T47D (cell line): ENCODE data around the gene MSL3.

Source experiments
- DNase-seq, 2 experiments: peaks; one replicate each; pipeline versions ENCODE4 v3.0.0 to v3.0.0-alpha.2; 2011 to 2012; ENCODE audit warnings: low read depth in 1 of 2, low spot score in 1 of 2
- JUND ChIP-seq: IDR thresholded peaks from 2 replicates; pipeline ENCODE4 v1.6.1; 2012; ENCODE audit warnings: low read depth
- in situ Hi-C: cut with HindIII; loops from 2 replicates; pipeline ENCODE4 v1.10.0; 2016; ENCODE audit warnings: low sequenced_read_pairs, low pct_unique_long_range_greater_than_20kb

The MSL3 gene

DNA sequence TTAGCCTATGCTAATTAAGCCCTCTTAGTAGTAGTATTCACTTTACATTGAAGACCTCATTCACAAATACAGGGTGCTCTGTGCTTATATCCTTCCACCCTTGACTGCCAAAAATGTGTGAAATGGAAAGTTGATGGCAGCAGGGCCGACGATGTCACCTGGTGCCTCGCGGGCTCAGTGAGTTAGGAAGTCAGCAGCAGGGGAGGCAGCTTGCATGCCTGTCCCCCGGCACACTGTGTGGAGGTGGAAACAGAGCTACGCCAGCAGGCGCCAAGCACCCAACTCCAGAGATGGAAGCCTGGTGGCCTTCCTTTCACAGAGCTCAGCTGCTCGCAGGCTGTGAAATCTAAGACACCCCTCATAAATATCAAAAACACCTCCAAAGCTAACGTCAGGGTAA lies 8.4 kb downstream of the MSL3 start:
- in situ Hi-C loops: no loop called here
- no peak for TF ChIP-seq JUND

DNA sequence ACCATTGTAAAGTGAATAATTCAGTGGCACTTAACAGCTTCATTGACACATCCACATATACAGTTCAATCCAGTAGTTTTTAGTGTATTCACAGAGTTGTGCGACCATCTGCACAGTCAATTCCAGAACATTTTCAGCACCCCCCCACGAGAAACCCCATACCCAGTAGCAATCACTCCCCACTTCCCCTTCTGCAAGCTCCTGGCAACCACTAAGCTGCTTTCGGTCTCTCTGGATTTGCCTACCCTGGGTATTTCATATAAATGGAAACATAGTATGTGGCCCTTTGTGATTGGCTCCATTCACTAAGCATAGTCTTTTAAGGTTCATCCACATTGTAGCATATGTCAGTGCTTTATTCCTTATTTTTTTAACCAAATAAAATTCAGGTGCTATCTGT lies 10.0 kb downstream of the MSL3 start:
- in situ Hi-C loops: no loop called here
- TF ChIP-seq JUND: no peak

More for the DNA sequence above, 8.4 kb downstream of the MSL3 start:
- no peak for DNase-seq

DNA sequence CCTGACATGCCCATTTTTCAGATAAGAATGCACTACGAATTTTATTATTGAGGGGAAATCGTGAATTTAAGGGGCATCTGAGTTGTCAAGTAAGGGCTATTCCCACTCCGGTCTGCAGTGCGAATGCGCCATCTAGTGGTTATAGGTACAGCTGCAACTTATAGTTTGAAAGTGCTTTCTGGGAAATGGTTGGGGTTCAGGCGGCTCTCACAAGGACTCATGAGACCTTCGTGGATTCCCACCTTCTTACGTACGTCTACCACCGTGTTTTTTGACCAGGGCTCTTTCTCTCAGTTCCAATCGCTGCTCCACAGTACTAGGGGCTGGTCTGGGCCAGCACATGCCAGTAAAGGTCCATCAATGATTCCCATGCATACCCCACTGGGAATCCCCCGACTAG lies 12.3 kb downstream of the MSL3 start:
- in situ Hi-C loops: no loop called here
- no peak for TF ChIP-seq JUND
- peak; percentile 26 to 63 for DNase-seq

More for the DNA sequence above, 10.0 kb downstream of the MSL3 start:
- no peak for DNase-seq

DNA sequence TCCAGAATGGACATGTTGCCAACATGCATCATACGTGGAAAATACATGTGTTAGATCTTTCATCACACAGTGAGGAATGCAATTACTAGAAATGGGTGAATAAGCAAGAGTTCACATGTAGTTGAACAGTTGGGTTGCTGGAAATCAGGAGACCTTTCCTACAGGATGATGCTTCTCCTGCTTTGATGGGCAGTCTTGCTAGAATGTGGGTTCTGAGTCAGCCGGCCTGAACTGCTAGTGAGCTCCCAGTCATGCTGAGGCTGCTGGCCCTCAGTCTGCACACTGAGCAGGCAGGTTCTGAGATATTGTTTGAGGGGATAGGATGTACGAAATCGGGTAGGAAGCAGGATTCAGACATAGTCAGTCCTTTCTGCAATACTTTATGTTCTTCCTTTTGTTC lies 20.2 kb downstream of the MSL3 start:
- in situ Hi-C loops: no loop called here
- DNase-seq: no peak
- no peak for TF ChIP-seq JUND

DNA sequence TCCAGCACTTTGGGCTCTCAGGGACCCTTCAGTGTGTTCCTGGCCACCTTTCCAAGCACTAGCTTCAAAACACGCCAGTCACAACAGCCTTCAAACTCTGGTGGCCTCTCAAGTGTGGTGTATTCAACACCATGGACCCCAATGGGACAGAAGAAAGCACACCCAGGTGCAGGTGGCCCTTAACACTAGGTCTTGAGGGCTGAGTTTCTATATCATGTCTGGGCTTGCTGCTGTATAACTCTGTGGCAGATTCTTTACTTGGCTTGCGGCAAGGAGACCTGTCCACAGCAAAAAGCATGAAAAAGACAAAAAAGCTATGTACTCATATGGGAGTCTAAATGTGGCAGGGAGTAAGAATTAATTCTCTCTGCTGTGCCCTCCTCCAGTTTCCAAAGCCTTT lies 23.1 kb downstream of the MSL3 start:
- in situ Hi-C loops: no loop called here
- no peak for TF ChIP-seq JUND
- no peak for DNase-seq

DNA sequence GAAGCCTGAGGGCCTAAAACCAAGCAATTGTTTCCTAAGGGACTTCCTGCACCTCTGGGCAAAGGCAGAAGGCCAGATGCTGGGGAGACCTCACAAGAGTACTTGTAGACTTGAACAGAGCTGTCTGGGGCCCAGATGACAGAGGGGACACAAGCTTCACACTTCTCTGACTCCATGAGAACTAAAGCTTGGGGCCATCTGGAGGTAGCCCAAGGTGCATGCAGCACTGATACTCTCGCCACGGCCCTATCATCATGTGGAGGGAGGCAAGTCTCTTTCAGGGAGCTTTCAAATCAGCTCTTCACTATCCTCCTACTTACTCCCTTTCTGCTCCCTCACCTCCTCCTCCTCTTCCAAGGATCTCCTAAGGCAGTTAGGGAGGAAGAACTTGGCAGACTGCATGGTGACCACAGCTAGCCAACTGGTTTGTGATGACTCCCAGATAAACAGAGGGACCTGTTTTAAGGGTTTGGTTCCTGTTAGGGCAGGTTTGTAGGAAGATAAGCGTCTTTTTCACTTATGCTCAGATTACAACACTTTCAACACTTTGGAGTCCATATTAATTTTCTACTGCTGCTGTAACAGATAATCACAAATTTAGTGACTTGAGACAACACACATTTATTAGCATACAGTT lies 23.8 kb downstream of the MSL3 start:
- in situ Hi-C loops: no loop called here
- peak in 1 of 2 experiments; percentile 46 for DNase-seq
- TF ChIP-seq JUND: no peak

DNA sequence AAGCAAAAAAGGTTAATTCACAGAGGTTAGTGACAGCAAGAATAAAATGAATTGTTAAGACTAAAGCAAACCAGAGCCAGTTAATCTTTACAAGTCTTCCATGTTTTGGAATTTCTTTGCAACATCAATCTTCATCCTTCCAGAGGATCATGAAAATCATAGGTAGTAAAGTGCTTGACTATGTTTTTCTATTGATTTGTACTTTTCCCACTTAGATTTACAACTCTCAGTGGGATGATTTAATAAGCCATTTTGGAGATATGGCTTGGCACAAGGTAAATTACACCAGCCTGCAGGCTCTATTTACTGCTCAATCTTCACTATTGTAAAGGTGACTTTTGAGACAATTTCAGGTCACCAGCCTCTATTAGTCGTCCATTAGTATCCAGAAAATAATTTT lies 26.5 kb downstream of the MSL3 start:
- no peak for TF ChIP-seq JUND
- DNase-seq: no peak
- in situ Hi-C loops: no loop called here

DNA sequence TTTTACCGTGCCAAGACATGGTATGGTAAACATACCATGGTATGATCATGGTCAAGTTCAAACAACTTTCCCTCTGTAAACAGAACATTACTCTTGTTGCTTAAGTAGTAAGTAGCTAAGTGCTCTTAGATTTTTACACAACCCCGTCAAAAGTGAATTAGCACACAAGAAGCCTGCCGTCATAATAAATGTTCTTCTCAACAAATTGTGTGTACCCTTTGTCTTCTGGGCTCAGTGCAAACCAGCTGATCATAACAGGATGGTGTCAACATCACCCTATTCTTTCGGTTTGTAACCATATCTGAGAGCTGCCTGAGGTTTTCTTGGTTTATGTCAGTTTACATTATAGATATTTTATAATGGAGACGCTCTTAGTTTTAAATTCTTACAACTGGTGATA lies 28.8 kb downstream of the MSL3 start:
- in situ Hi-C loops: no loop called here
- no peak for TF ChIP-seq JUND
- DNase-seq: peak; percentile 9 to 15

DNA sequence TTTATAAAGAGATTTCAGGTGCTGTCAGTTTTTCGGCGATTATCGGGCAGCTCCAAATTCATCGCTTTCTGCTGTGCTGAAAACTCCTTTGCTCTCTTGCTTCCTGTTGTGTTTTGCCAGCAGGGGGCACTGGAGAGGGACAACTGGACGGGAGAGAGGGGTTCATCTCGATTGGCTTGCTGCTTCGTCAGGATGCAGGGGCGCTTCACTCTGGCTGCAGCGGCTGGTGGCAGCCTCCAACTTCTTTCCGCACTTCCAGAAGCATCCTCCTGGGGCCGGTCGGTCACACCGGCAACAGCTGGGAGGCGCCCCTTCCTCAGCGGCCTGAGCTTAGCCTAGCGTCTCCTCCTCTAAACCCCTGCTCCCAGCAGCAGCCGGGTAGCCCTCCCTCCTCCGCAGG lies 29.5 kb downstream of the MSL3 start:
- TF ChIP-seq JUND: no peak
- peak in 1 of 2 experiments; percentile 2 for DNase-seq
- in situ Hi-C loops: no loop called here

DNA sequence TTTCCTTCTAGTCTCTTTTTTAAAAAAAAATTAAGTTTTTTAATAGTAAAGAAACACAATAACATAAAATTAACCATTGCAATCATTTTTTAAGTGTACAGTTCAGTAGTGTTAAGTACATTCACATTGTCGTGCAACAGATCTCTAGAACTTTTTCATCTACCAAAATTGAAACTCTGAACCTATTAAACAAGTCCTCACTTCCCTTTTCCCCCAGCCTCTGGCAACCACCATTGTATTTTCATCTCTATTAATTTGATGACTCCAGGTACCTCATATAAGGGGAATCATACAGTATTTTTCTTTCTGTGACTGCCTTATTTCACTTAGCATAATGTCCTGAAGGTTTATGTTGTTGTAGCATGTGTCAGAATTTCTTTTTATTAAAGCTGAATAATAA lies 31.8 kb downstream of the MSL3 start:
- DNase-seq: no peak
- no peak for TF ChIP-seq JUND
- in situ Hi-C loops: no loop called here

DNA sequence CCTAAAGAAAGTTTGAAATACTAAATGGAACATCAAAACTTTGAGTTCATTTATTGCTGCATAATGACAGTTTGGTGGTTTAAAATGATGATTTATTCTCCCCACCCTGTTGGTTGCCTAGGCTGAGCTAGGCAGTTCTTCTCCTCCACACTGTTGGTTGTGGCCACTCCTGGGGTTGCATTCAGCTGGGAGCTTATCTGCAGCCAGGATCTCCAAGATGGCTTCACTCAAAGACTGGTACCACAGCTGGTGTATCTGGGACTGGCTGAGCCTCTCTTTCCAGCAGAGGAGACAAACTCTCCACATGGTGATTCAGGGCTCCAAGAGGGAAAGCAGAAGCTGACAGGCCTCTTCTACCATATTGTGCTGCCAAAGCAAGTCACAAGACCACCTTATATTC lies 33.1 kb downstream of the MSL3 start:
- TF ChIP-seq JUND: no peak
- in situ Hi-C loops: no loop called here
- peak in 1 of 2 experiments; percentile 5 for DNase-seq

DNA sequence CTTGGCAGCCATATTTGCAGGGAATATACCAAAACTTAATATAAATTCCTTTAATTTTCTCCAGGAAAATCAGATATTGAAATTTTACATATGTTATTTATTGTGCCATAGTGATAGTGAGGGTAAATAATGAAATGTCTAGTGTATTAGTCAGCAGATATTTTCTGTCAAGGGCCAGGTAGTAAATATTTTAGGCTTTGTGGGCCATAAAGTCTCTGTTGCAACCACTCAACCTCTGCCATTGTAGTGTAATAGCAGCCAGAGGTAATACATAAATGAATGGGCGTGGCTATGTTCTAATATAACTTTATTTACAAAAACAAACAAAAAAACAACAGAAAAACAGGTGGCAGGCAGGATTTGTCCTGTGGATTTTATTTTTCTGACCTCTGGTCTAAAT lies 33.5 kb downstream of the MSL3 start:
- no peak for DNase-seq
- in situ Hi-C loops: no loop called here
- no peak for TF ChIP-seq JUND

DNA sequence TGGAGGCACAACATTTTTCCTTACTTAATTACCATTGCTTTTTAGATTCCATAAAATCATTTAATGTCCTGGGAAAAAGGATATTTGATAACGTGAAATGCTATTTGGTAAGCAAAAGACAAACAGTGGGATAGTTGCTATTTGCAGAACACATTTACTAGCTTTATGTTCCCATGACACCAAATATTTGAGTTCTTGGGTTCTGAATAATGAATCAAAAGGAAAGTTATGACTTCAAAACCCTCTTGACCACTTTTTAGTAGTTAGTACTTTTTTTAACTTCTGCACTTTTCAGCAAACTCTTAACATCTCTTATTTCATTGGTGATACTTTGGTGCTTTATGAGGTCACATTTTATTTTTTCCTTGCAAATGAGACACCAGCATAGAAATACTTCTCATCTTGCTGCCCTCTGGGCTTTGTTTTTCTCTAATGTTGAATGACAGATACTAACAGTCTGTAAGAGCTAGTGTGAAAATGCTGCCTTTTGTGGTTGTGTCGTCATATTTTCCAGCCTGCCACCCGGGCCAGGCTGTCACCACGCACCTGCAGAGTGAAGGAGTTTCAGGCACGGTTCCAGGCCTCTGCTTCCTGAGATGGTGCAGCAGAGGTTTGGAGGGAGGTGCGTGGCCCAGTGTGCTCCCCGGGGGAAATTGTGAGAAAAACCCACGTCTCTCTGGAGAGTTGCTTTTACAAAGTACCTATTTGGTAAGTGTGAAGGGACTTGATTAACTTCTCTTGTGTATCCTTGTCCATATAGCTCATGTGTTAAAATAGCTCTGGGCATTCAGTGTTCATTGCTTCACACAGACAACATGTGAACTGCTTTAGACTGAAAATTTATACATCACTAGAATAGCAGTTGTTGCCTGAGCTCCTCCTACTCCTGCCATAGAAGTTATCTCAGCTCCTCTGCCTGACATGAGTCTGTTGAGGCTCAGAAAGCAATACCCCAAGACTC lies 34.7 kb downstream of the MSL3 start:
- no peak for DNase-seq
- in situ Hi-C loops: no loop called here
- TF ChIP-seq JUND: no peak
